GM21723 (cell line): ENCODE measurements around the gene SCN2A.
"Not testable (repeated sequence)": the region's sequence is repeated elsewhere in the genome, so short reads cannot be mapped to it uniquely, and the experiment has no call there.

Experiments
- ATAC-seq: cut with Tn5 transposase; IDR thresholded peaks from one replicate; pipeline ENCODE4 v1.9.1; 2021; ENCODE audit warnings: mild to moderate bottlenecking, moderate library complexity; ENCODE audit not compliant: unreplicated experiment

SCN2A gene

DNA sequence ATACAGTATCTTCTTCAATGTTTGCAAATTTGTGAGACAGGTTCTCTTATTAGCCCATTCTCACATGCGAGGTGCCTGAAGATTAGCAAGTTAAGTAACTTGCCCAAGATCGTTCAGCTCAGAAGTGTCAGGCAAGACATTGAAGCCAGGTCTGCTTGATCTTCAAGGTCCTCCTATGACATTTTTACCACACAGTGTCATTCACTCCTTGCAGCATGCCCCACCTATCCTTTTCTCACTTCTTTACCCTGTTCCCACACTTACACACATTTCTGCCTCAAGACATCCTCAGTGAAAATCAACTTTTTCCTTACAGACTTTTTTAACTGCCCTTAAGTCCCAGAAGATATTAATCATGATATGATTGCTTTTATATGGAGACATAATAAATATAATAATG is 73.8 kb downstream of the SCN2A start:
- ATAC-seq, result no peak

DNA sequence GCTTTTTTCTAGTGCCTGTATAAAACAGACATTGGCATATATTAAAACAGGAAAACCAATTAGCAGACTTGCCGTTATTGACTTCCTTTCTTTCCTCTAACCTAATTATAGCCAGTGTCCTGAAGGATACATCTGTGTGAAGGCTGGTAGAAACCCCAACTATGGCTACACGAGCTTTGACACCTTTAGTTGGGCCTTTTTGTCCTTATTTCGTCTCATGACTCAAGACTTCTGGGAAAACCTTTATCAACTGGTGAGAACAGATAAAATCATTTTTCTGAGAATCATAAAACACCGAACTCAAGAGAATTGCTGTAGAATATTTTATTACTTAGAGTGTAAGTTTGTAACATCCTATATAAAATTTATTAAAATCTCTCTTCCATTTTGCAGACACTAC is 74.3 kb downstream of the SCN2A start:
- no peak for ATAC-seq

DNA sequence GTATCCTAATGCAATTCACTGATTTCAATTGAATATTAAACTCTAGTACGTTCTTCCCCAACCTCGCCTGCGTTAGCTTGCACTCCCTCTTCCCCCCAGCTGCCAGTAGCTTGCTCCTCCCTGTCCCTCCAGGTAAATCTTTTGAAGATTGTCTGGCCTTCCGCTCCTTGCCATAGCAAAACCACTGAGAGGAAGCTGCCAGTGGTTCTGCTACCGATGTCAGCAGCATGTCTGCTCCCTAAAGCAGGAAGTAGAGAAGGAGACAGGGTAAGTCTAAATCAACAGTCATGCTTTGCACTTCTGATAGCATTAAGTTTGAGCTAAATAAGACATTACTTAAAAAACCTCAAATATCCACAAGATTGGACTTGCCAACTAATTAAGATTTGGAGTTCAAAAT is 89.1 kb downstream of the SCN2A start:
- no peak for ATAC-seq

DNA sequence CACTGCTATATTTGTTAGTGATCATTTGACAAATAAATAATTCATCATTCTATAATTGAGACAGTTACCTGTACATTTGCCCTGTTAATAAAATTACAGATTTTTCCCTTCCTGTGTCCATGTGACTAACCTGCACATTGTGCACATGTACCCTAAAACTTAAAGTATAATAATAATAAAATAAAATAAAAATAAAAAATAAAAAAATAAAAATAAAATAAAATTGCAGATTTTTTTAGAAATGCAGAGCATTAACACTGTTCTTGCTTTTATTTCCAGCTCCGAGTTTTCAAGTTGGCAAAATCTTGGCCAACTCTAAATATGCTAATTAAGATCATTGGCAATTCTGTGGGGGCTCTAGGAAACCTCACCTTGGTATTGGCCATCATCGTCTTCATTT is 105.1 kb downstream of the SCN2A start:
- not testable (repeated sequence) for ATAC-seq

DNA sequence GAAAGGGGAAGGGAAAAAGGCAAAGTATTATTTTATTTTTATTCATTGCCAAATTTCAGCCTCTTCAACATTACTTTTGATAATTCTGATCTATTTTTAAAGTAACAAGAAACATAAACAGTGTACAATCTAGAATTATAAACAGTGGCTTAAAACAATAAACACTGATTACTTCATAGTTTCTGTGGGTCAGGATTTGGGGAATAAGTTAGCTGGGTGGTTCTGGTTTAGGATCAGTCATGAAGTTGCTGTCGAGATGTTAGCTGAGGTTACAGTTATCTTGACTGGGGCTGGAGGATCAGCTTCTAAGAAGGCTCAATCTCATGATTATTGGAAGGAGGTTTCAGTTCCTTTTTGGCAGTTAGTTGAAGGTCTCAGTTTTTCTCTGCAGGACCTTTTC is 109.2 kb downstream of the SCN2A start:
- ATAC-seq, result no peak

DNA sequence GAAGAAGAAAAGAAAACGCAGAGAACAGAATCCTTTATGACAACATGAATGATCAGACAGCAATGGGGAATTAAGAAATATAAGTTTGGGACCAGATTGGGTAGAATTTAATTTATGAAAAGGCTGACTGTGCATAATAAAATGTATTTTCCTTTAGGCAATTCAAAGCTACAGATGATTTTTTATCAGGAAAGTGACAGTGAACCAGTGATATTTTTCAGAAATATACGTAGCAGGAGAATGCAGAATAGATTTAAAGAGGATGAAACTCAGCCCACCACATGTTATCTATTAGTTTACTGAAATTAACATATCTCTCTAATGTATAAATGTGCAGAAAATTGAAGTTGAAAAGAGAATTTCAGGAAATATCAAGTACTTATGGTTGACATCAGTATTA is 110.0 kb downstream of the SCN2A start:
- no peak for ATAC-seq

DNA sequence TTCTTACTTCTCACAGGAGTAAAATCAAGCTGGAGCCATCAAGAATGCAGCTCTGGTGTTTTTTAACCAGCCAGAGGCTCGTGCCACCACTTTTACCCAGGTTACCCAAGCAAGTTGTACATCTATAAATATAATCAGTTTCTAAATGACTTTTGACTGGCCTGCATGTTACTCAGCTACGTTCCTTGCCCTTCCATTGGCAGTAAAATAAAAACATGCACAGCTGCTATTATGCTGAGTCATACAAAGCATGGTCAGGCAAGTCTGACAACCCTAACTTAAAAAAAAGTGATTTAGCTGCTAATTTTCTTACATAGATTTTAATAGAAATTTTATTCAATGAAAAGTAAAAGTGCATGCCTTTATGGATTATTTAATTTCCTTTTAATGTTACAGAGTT is 118.5 kb downstream of the SCN2A start:
- ATAC-seq, result peak; percentile 90

DNA sequence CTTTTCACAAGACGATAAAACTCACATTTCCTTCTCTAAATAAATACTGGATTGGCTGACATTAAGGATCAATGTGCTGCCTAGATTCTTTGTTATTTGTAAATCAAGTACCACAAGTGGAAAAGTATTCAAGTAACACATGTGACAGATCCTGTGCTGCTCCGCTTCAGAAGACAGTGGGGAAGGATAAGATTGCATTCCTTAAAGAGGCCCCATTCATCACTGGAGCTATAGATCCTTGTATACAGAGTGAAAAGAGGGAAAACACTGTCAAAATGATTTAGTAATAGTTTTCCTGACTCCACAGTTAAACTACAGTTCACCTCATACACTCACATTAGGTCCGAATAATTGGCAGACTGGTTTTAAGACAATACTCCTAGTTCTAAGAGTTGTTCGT is 122.3 kb downstream of the SCN2A start:
- no peak for ATAC-seq

DNA sequence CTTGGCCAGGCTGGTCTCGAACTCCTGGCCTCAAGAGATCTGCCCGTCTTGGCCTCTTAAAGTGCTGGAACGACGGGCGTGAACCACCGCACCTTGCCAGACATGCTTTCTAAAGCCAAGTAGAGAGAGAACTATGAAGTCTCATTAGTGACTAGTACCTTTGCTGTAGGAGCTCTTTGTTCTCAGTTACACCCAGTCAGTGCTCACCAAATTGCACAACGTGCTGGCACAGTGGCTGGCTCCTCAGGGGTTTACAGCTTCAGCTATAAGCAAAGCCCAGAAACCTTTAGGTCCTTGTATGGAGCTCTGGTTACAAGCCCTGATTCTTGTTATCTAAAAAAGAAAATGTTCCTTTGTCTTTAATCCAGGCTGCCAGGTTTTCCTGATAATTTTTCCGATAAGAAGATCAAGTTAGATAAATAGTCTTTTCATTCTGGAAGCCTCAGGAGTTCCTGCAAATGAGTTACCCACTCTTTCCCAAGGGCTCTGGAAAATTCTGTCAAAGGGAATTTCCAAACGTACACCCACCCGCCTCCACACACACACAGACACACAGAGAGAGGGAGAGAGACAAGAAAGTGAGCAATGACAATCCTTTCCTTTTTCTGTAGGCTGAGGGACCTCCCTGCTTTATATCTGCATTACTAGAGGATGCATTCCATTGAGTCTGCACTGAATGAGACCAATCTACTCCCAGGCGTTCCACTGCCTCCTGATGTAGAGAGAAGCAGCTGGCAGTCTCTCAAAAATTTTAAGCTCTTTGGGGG is 130.1 kb downstream of the SCN2A start:
- no peak for ATAC-seq

DNA sequence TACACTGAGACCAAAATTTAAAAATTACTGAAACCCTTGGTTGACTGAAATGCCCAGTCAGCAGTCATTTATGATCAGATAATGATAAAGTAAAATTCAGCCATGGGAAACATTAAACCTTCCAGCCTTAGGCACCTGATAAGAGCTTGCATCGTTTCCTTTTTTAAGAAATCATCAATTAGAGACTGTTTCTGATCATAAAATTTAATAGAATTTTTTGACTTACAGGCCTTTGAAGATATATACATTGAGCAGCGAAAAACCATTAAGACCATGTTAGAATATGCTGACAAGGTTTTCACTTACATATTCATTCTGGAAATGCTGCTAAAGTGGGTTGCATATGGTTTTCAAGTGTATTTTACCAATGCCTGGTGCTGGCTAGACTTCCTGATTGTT is 130.7 kb downstream of the SCN2A start:
- no peak for ATAC-seq

DNA sequence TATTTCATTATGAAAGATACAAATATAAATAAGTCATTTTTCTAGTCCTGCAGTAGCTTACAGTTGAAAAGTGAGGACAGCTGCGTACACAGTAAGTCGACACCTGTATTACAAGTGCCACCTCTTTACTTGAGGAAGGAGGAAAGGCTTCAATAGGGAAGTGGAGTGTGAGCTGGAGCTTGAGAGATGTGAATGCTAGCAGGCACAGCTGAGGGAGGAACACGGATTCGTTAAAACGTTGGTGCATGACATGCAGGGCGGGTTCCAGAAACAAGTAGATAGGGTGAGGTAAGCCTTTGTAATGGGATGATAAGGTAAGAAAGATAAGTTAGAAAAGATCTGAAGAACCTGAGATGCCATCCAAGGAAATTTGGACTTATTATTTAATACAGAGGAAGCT is 132.1 kb downstream of the SCN2A start:
- ATAC-seq, result no peak

DNA sequence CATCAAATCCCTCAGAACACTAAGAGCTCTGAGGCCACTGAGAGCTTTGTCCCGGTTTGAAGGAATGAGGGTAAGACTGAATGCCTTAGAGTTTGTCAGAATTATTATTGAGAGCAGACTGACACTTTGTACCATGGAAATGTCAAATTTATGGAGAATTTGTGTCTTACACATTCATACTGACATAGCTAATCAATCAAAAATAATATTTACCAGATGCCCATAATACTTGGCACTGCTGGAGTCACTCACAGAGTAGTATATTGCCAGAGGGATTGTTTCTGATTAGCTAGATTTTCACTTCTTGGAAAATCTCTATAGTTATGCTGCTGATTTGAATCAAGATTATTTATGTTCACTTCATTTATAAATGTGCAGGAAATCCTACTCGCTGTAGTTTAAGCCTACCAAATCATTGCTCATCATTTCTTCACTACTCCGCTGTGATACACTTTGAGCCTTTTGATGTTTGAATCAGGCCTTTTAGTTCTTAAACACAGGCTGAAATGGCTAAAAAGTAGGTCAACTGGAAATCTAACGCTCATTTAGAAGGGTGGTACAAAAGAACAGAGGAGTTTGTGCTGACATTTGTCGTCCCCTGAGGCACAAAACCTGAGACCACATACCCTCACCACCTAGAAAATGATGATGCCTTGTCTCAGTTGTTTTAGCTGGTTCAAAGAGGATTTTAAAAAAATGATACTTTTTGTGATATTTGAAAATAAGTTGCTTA is 134.2 kb downstream of the SCN2A start:
- ATAC-seq, result no peak

DNA sequence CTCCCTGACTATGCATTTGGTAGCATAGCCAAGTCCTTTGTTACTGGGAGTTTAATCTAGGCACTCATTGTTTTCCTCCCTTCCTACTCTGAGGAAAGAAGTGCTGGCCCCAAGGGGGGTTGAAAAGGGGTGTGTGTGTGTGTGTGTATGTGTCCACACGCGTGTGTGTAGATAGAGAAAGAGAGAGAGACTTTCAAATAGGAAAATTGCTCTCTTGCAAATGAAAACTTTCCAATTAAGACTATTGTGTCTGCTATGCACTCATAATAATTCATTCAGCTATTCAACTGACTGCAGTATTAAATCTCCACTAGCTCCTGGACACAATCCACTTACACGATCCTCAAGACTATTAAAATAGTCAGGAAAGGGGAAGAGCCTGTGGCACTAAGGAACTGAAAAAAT is 137.4 kb downstream of the SCN2A start:
- no peak for ATAC-seq

DNA sequence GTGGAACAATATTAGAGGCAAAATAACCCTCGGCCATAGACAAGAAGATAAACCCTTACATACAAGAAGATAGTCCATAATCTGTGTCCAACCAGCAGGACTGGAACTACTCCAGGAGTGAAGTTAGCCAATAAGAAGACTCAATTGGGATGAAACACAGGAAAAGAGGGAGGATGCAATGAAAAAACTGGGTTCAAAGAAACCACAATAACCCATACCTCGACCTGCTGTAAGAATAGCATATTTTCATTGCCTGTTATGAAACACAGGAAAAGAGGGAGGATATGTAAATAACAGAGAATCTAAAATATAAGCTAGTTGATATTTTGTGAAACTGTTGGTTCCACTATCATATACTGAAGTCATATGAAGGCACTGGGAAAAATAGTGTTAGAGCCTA is 143.1 kb downstream of the SCN2A start:
- ATAC-seq, result no peak

DNA sequence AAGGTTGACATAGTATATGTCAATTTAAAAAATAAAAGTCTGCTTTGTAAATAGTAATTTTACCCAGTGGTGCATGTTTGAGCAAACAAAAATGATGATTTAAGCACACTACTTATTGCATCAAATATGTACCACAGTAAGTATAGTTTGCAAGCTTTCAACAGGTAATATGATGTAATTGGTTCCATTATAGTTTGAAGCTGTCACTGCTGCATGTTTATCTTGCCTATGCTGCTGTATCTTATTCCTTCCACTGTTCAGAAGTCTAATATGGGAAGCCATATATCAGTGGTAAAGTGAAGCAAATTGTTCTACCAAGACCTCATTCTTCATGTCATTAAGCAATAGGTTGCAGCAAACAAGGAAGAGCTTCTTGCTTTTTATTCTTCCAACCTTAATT is 151.7 kb downstream of the SCN2A start:
- no peak for ATAC-seq

DNA sequence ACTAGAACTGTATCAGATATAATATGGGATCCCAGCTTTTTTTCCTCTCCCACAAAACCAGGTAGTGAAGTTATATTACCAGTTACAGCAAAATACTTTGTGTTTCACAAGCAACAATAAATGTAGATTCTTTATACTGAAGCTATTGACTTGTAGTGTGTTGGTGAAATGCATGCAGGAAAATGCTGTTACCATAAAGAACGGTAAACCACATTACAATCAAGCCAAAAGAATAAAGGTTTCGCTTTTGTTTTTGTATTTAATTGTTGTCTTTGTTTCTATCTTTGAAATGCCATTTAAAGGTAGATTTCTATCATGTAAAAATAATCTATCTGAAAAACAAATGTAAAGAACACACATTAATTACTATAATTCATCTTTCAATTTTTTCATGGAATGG is 152.6 kb downstream of the SCN2A start:
- no peak for ATAC-seq

DNA sequence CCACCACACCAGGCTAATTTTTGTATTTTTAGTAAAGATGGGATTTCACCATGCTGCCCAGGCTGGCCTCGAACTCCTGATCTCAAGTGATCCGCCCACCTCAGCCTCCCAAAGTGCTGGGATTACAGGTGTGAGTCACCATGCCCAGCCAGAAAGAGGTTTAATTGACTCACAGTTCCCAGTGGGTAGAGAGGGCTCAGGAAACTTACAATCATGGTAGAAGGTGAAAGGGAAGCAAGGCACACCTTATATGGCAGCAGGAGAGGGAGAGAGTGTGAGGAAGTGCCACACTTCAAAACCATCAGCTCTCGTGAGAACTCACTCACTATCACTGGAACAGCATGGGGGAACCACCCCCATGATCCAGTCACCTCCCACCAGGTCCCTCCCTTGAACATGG is 159.4 kb downstream of the SCN2A start:
- ATAC-seq, result not testable (repeated sequence)

DNA sequence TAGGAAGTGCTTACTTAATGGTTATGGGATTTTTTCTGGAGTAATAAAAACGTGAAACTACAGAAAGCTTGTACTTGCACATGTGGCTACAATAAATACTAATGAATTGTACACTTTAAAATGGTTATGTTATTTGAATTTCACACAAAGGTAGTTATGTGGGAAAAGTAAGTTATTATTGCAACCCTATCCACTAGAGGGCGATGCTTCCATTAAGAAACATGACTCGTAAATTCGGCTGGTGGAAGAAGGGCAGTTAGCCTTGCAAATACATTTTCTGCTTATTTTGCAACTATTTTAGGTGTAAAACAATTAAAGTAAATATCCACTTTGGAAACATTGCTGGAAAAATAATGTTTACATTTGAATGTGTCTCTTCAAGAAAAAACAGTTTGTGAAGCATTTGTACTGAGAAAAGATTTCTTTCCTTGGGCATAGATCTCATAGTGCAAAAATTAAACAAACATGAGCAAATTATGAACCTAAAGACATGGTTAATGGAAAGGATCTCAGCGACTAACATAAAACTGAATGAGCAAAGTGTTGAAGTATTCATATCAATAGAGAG is 162.2 kb downstream of the SCN2A start:
- peak; percentile 77 for ATAC-seq

DNA sequence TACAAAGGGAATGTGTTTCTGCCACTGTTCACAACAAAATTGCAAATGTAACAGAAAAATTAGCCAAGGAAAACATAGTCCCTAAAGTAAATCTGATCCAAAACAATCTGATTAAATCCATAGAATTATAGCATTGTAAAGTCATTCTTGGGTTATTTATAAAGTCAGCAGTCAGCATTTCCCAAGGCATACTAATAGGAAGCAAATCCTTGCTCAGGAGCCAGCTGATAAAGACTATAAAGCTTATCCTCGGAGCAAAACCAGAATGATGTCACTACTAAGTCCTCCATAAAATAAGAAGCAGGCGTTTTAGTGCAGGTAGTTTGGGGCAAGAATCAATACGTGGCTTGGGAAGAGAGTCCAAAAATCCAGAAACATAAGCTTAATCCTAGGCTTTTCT is 162.9 kb downstream of the SCN2A start:
- no peak for ATAC-seq

DNA sequence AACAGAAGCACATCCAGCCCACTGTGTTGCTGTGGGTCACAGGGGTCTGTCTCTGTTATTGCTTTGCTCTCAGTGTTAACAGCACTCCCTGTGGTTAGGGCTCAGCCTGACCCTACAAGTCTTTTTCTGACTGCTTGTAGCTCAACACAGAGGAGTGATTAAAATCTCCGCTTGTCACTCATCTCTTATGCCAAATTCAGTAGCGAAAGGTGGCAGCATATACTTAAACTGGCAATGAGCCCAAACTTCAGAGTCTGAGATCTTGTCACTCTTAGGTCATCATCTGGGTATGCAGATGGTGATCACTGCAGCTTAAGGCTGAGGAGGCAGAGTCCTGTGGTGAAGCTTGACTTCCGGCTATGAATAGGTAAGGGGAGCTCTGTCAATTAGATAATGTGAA is 167.0 kb downstream of the SCN2A start:
- ATAC-seq, result no peak

DNA sequence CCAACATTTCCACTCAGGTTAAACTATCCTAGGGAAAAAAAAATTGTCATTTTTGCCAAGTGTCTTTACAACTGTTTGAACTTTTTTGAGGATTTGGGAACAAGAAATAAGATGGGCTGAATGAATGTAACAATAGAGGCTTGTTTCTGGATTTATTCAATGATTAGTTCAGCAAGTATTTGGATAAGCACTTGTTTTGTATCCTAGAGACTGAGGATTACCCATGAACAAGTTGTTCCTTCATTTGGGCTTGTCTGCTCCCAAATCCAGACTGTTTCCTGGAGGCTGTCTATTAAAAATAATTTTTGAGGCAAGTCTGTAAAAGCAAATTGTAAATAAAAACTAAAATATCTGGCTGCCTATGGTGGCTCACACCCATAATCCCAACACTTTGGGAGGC is 168.3 kb downstream of the SCN2A start:
- no peak for ATAC-seq

DNA sequence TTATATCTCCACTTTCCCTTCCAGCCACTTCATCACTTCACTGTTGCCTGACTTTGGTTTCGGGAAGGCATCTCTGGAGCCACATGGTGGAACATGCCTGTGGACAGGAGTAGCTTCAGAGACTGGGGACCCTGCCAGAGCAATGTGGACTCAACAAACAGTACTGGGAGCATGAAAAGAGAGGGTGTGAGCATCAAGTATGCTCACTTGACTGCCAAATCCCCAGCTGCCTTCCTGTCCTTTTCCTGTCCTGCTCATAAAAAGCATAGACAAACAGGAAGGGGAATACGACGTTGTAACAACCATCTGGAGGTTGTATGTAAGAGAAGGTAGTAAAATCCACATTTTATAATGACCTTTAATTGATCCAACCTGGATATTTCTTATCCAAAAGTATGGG is 169.0 kb downstream of the SCN2A start:
- ATAC-seq, result no peak
